HG03571 (cell line): ENCODE results near the gene BGN.

Source experiments
- ATAC-seq: cut with Tn5 transposase; IDR thresholded peaks from one replicate; pipeline ENCODE4 v1.9.1; 2021; ENCODE audit not compliant: unreplicated experiment

BGN gene

DNA sequence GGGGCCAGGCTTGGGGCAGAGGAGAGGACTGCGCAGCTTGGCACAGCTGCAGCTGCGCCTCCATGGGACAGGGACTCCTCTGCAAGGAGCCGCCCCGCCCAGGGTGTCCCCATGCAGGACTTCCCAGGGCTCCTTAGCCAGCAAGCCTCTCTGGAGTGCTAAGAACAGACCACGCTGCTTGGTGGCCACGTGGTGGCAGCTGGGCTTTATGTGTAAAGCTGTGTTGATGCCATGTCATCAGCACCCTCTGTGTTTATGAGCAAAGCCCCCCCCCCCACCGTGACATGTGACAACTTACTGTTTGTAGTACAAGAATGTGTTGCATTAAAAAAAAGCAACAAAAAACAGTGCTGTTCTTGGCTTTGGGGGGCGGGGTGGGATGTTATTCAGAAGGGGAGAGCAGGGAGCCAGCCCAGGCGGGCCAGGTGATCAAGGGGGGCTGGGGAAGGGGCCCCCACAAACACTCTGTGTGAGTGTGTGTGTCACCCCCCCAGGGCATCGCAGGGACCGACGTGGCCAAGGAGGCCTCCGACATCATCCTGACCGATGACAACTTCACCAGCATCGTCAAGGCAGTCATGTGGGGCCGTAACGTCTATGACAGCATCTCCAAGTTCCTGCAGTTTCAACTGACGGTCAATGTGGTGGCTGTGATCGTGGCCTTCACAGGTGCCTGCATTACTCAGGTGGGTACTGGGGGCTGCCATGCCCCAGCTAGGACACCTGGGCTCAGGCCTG lies 63.0 kb downstream of the BGN start:
- no peak for ATAC-seq
